Vagina (tissue), 2 donors: ENCODE data around the gene UGP2.

Experiments
- CTCF ChIP-seq, 3 experiments: fragments of 450-650 bp in 2 of 3; fragments of 200-600 bp in 1 of 3; sonication (generic) in 1 of 3; IDR thresholded peaks; one replicate each; pipeline ENCODE4 v1.5.1; 2017 to 2019; ENCODE audit warnings: antibody characterized with exemption in 3 of 3, mild to moderate bottlenecking in 2 of 3, moderate library complexity in 2 of 3
- POLR2AphosphoS5 ChIP-seq, 2 donors: sonication (generic); formaldehyde crosslinking; IDR thresholded peaks; one replicate each; pipeline ENCODE4 v1.9.0; 2017; ENCODE audit warnings: antibody characterized with exemption in 2 of 2, mild to moderate bottlenecking in 2 of 2, low read depth in 1 of 2; ENCODE audit not compliant: insufficient read depth in 1 of 2

GRCh38 chr2:63849381-63850203 is 7.9 kb downstream of the UGP2 start:
- TF ChIP-seq CTCF (IDR thresholded peaks at IDR 0.05) (no peak), POLR2AphosphoS5 (IDR thresholded peaks at IDR 0.05; ENCODE audit: insufficient read depth in 1 of 2, low read depth in 1 of 2) (no peak)
